Transverse colon (tissue), 4 donors: ENCODE measurements around the gene DNAJC10. TPM values are rescaled to one million over a fixed set of nuclear protein-coding genes. Genes with fewer than 3 reads are reported as not detected.

ENCODE experiments used
- DNase-seq: peaks from one replicate; pipeline ENCODE4 v3.0.0-alpha.2; 2019
- H3K27ac ChIP-seq, 4 donors: fragments of 200-600 bp; sonication (generic); 2 replicates each; pipeline ENCODE4 v1.5.1; 2016 to 2018; ENCODE audit warnings: inconsistent platforms in 4 of 4
- H3K27me3 ChIP-seq: fragments of 200-600 bp; sonication (generic); 2 replicates; pipeline ENCODE4 v1.5.1; 2017; ENCODE audit warnings: inconsistent platforms
- H3K36me3 ChIP-seq, 4 donors: fragments of 200-600 bp; sonication (generic); 2 replicates each; pipeline ENCODE4 v1.5.1; 2017 to 2019; ENCODE audit warnings: inconsistent platforms in 4 of 4
- H3K4me1 ChIP-seq, 4 donors: fragments of 200-600 bp; sonication (generic); 2 replicates each; pipeline ENCODE4 v1.5.1; 2017 to 2020; ENCODE audit warnings: inconsistent platforms in 4 of 4
- H3K4me3 ChIP-seq, 4 donors: fragments of 200-600 bp; sonication (generic); 1 replicate in 1 of 4; 2 replicates in 3 of 4; pipeline versions ENCODE4 v1.5.1 to v1.6.1; 2017 to 2019; ENCODE audit warnings: inconsistent platforms in 4 of 4
- H3K9me3 ChIP-seq, 2 donors: fragments of 200-600 bp; sonication (generic); 2 replicates each; pipeline ENCODE4 v1.5.1; 2017 to 2019; ENCODE audit warnings: inconsistent platforms in 2 of 2
- CTCF ChIP-seq, 5 experiments: fragments of 200-600 bp in 3 of 5; fragments of 450-650 bp in 2 of 5; sonication (generic) in 3 of 5; IDR thresholded peaks; 1 replicate in 2 of 5; 2 replicates in 3 of 5; pipeline ENCODE4 v1.5.1; 2016 to 2017; ENCODE audit warnings: antibody characterized with exemption in 5 of 5, inconsistent platforms in 3 of 5, mild to moderate bottlenecking in 2 of 5, moderate library complexity in 1 of 5
- EP300 ChIP-seq: sonication (generic); formaldehyde crosslinking; IDR thresholded peaks from one replicate; pipeline ENCODE4 v1.6.1; 2017; ENCODE audit warnings: antibody characterized with exemption, low read depth
- POLR2A ChIP-seq: fragments of 450-650 bp; IDR thresholded peaks from one replicate; pipeline ENCODE4 v1.6.1; 2016; ENCODE audit warnings: antibody characterized with exemption, mild to moderate bottlenecking, moderate library complexity
- POLR2AphosphoS5 ChIP-seq, 3 donors: sonication (generic); formaldehyde crosslinking; IDR thresholded peaks; one replicate each; pipeline ENCODE4 v1.6.1; 2016; ENCODE audit warnings: antibody characterized with exemption in 3 of 3
- WGBS, 2 donors: methylation state at CpG; one replicate each; pipeline ENCODE4 v1.1.5; 2018; ENCODE audit warnings: low coverage in 1 of 2; 5-methylcytosine and 5-hydroxymethylcytosine counted together
- in situ Hi-C, 4 donors: fragments of 200-750 bp; cut with MboI; loops; one replicate each; pipeline versions ENCODE4 v1.15.0 to v1.15.1; 2017; ENCODE audit warnings: low sequenced_read_pairs in 3 of 4, low pct_ligation_motif_present in 1 of 4, low pct_unique_long_range_greater_than_20kb in 1 of 4
- intact Hi-C: fragments of 100-400 bp; cut with DNase I; formaldehyde crosslinking; loops from one replicate; pipeline ENCODE4 v1.15.1; 2023; ENCODE audit warnings: low total_unique reads
- total RNA-seq, 4 donors: library from RNA; depleted of rRNA; stranded (reverse); fragments of >200 nt; gene quantifications; one replicate each; pipeline ENCODE4 v1.1.0, GENCODE V29; 2016

DNAJC10 gene
- total RNA-seq, 4 donors from 2014 or later: 27.4 to 37.9 (median 35.5) TPM

DNA sequence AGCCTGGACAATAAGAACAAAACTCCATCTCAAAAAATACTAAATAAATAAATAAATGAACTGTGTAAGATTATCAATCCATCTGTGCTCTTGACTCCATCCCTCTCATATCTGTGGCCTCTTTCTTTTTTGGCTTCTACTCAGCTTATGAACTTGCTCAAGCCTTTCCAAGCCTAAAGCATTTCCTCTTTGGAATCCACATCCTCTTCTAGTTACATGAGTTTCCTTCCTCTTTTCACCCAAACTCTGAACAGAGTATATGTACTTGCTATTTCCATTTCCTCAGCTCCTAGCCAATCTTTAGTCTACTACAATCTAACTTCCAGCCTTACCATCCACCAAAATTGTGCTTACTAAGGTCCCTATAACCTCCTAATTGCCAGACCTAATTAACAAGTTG lies 2.5 kb upstream of the DNAJC10 start:
- peaks cover 0 to 26% (median 10%) of the 10 kb centered on the region in 4 donors for H3K4me1 ChIP-seq
- in situ Hi-C loops: no loop called here
- H3K36me3 ChIP-seq: no peaks in the 10 kb centered on the region
- no peaks in the 10 kb centered on the region for H3K27me3 ChIP-seq
- no peaks in the 10 kb centered on the region for H3K9me3 ChIP-seq
- intact Hi-C loops: no loop called here
- H3K27ac ChIP-seq: no peak overlapping the region
- TF ChIP-seq POLR2A: no peak
- no peak for TF ChIP-seq POLR2AphosphoS5 (IDR thresholded peaks at IDR 0.05)
- no peak for TF ChIP-seq CTCF (IDR thresholded peaks at IDR 0.05)
- no peak for TF ChIP-seq EP300
- no peak for DNase-seq
- no peak overlapping the region for H3K4me3 ChIP-seq

- Histone ChIP-seq H3K36me3 (no peaks in the 10 kb centered on the region), H3K27me3 (no peaks in the 10 kb centered on the region), H3K27ac (peak overlapping the region; percentile 81 to 96 (median 90)), H3K9me3 (no peaks in the 10 kb centered on the region), H3K4me3 (peak overlapping the region; percentile 65 to 92 (median 78)), H3K4me1 (peaks cover 0 to 26% (median 10%) of the 10 kb centered on the region in 4 donors)
- DNase-seq: no peak
- in situ Hi-C loops (no loop called here), intact Hi-C loops (no loop called here)
- peak in 2 of 5 experiments; percentile 9 to 24 for TF ChIP-seq CTCF (IDR thresholded peaks at IDR 0.05)
- no peak for TF ChIP-seq POLR2AphosphoS5 (IDR thresholded peaks at IDR 0.05)
- 1 to 4% methylated on average over 3 to 9 of the region's 9 CpGs for WGBS, 2 donors
These were observed 751 bp upstream of the DNAJC10 start for GRCh38 chr2:182715121-182715891.

- Histone ChIP-seq H3K36me3 (peaks cover 0 to 5% (median 0%) of the 10 kb centered on the region in 4 donors), H3K4me1 (peaks cover 0 to 26% (median 10%) of the 10 kb centered on the region in 4 donors), H3K27me3 (no peaks in the 10 kb centered on the region), H3K4me3 (peak overlapping the region; percentile 65 to 92 (median 78)), H3K27ac (peak overlapping the region; percentile 81 to 96 (median 90)), H3K9me3 (no peaks in the 10 kb centered on the region)
- WGBS, 2 donors: 2 to 3% methylated on average over 12 of the region's 12 CpGs
- intact Hi-C loops: no loop called here
- in situ Hi-C loops: no loop called here
- TF ChIP-seq POLR2AphosphoS5 (IDR thresholded peaks at IDR 0.05): no peak
- TF ChIP-seq CTCF (IDR thresholded peaks at IDR 0.05): no peak
- TF ChIP-seq EP300: no peak
- TF ChIP-seq POLR2A: no peak
- peak; percentile 33 for DNase-seq
These were observed 558 bp downstream of the DNAJC10 start for GRCh38 chr2:182716650-182716979.

DNA sequence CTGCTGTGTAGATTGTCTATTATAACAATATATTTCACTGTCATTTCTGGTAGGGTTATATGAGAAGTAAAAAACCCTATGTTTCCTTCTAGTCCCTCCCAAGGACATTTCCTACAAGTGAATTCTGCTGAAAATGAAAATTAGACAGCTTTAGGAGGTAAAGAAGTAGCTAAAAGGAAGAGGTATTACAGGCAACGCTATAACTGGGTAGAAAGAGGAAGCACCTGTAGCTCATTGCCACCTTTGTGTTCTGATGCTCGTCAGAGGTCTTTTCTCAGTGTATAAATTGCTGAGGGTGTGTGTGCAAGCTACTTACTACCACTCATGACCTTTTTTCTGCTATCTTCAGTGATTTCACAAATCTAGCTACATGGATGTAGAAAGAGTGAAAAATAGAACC lies 1.4 kb downstream of the DNAJC10 start:
- intact Hi-C loops: no loop called here
- Histone ChIP-seq H3K27ac (peak overlapping the region; percentile 81 to 96 (median 90)), H3K9me3 (no peaks in the 10 kb centered on the region), H3K36me3 (peaks cover 0 to 6% (median 0%) of the 10 kb centered on the region in 4 donors), H3K4me1 (peaks cover 0 to 26% (median 10%) of the 10 kb centered on the region in 4 donors), H3K4me3 (peak overlapping the region in 1 of 4 donors; percentile 71), H3K27me3 (no peaks in the 10 kb centered on the region)
- no peak for DNase-seq
- TF ChIP-seq POLR2A (no peak), CTCF (IDR thresholded peaks at IDR 0.05) (no peak), POLR2AphosphoS5 (IDR thresholded peaks at IDR 0.05) (no peak), EP300 (no peak)
- WGBS, 2 donors: 13 to 17% methylated on average over 2 of the region's 2 CpGs
- in situ Hi-C loops: no loop called here
